GM18867 (cell line): ENCODE measurements around the gene CPNE7.

Experiments
- ATAC-seq: cut with Tn5 transposase; IDR thresholded peaks from one replicate; pipeline ENCODE4 v1.9.1; 2021; ENCODE audit warnings: mild to moderate bottlenecking, moderate library complexity; ENCODE audit not compliant: unreplicated experiment

The CPNE7 gene

DNA sequence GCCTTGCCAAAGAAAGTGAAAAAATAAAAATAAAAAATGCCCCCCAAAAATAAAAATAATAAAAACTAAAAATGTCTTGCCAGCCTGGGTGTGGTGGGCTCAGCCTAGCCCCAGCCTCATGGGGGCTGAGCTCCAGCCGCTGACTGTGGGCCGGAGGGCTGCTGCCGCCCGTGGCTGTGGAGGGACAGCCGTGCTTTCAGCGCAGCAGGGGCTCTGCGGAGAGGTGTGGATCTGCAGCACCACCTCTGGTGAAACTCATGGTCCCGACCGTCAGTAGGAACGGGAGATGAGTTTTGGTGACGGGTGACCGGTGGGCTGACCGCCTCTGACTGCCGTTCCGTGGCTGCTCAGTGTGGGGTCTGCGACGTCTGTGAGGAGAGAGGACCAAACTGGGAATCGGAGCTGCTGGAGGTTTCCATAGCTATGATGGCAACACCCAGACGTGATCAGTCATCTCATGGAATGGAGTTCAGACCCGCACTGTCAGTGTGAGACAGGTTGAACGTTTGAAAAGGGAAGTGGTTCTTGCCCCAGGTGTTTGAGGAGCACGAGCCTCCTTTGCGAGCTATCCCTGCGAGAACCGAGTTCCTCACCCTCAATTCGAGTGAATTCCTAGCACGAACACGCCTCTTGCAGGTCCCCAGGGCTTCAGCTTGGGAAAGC lies 27.1 kb upstream of the CPNE7 start:
- no peak for ATAC-seq

DNA sequence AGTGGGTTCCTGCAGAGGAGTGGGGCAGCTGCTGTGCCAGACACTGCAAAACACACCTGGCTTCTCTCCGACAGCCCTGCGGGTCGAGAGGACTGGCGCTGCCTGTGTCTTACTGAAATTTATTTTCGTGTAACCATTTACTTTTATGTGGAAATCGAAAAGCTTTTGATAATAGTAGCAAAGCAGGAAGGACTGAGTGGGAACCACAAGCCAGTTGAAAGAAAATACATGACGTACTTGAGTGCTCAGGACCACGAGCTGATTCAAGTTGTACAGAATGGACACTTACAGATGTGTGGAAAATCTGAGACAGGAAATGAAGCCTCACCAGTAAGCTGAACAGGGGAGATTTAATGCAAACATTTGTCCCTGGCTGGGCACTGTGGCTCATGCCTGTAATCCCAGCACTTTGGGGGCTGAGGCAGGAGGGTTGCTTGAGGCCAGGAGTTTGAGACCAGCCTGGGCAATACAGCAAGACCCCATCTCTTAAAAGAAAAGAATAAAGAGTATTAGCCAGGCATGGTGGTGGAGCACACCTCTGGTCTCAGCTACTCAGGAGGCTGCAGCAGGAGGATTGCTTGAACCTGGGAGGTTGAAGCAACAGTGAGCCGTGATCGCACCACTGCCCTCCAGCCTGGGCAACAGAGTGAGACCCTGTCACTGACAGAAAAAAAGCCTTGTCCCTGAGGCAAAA lies 26.4 kb upstream of the CPNE7 start:
- ATAC-seq, result no peak

DNA sequence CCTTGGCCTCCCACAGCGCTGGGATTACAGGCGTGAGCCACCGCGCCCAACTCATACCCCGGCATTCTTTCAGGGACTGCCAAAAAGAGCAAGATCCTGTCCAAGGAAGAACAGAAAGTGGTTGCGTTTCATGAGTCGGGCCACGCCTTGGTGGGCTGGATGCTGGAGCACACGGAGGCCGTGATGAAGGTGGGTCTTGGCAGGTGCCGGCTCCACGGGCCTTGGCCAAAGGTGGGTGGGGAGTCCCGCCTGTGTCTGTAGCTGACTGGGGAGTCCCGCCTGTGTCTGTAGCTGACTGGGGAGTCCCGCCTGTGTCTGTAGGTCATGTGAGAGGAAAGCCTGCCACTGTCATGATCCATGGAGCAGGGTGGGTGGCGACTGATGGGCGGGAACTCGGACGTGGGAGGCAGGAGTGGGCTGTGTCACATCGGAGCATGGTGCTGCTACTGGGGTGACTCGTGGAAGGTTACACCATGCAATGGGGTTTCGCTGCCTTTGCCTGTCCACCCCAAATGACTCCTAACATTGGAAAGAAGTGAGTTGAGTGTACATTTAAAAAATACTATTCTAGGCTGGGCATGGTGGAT lies 25.0 kb upstream of the CPNE7 start:
- ATAC-seq, result no peak

DNA sequence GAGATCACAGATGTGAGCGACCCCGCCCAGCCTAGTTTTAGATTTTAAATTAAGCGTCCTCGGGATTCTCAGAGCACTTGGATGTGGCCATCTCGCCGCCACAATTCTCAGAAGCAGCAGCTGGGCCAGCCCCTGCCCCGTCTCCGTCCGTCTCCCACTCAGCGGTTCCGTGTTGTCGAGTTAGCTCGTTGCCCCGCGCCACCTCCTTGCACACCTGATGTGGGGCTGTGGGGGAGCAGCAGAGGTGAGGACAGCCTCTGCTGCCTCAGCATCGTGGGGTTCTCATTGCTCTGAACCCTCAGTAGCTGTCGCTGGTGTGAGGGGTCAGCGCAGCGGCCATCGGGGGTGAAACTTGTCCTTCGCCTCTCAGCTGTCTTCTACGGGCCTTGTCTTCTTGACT lies 23.2 kb upstream of the CPNE7 start:
- ATAC-seq, result no peak

DNA sequence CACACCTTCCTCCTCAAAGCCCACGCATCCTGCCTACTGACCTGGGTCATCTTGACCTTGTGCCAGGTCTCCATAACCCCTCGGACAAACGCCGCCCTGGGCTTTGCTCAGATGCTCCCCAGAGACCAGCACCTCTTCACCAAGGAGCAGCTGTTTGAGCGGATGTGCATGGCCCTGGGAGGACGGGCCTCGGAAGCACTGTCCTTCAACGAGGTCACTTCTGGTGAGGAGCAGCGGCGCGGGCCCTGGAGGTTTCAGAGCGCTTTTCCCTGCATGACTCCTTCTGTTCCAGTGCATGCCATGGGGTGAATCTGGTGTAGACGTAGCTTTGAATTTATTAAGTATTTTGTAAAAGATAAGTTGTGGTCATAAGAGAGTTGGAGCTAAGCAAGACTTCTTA lies 22.6 kb upstream of the CPNE7 start:
- no peak for ATAC-seq

DNA sequence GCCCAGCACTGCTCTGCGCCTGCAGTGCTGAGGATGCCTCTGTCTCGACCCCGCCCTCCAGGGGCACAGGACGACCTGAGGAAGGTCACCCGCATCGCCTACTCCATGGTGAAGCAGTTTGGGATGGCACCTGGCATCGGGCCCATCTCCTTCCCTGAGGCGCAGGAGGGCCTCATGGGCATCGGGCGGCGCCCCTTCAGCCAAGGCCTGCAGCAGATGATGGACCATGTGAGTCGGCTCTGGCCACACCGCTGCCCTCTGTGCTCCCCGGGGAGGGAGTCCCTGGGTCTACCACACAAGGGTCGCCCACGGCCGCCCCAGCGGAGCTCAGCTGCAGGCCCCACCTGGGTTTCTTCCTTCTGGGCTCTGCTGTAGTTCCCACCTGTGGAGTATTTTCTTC lies 21.8 kb upstream of the CPNE7 start:
- ATAC-seq, result no peak

DNA sequence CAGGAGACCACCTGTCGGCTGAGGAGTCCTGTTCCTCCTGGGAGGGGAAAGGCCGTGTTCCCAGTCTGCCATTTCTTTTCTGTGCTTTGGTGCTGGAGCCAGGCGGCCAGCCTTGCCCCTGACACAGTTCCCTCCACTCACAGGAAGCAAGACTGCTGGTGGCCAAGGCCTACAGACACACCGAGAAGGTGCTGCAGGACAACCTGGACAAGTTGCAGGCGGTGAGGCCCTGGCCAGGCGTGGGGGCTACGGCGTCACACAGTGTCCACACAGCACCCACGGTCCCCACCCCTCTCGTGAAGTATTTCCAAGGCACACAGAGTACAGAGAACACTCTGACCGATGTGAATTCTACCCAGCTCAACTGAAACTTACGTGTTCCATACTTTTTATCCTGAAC lies 21.2 kb upstream of the CPNE7 start:
- no peak for ATAC-seq

DNA sequence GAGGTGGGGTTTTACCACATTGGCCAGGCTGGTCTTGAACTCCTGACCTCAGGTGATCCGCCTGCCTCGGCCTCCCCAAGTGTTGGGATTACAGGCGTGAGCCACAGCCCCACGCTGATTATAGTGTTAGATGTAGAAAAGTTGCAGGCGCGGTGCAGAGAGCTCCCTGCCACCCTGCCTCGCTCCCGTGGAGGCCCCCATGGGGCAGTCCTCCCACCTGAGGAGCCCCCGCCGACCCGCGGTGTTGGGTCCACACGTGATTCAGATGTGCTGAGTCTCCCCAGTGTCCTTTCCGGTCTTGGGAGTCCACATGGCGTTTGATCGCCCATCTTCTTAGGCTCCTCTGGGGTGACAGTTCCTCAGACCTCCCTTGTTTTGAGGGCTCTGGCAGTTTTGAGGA lies 20.3 kb upstream of the CPNE7 start:
- ATAC-seq, result no peak

DNA sequence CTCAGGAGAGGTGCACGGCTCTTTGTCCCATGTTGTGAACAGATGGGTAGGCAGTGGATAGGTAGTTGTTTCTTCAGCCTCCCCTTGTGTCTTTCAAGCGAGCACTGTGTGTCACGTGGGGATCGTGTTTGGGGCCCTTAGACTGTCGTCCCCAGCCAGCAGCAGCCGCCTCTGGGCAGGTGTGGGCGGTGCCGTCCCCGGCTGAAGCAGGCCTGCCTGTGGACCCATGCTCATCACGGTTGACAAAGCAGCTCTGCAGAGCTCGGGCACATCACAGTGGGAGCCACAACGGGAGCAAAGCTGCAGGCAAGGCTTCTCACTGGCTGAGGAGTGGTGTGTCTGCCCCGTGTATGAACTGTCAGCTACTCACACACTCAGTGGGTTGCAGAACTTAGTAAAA lies 19.8 kb upstream of the CPNE7 start:
- ATAC-seq, result no peak

DNA sequence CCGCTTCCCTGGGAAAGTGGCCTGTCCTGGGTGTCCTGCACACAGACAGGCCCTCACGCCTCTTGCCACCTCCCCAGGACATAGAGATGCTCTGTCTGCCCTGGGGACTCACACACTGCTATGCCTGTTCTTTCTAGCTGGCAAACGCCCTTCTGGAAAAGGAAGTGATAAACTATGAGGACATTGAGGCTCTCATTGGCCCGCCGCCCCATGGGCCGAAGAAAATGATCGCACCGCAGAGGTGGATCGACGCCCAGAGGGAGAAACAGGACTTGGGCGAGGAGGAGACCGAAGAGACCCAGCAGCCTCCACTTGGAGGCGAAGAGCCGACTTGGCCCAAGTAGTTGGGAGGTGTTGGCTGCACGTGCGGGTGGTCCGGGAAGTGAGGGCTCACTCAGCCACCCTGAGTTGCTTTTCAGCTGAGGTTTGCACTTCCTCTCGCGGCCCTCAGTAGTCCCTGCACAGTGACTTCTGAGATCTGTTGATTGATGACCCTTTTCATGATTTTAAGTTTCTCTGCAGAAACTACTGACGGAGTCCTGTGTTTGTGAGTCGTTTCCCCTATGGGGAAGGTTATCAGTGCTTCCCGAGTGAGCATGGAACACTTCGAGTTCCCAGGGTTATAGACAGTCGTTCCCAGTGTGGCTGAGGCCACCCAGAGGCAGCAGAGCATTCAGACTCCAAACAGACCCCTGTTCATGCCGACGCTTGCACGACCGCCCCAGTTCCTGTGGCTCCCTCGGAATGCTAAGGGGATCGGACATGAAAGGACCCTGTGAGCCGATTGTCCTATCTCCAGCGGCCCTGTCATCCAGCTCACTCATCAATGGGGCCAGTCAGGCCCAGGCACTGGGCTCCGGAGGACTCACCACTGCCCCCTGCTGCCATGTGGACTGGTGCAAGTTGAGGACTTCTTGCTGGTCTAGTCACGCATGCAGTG lies 18.5 kb upstream of the CPNE7 start:
- ATAC-seq, result no peak

DNA sequence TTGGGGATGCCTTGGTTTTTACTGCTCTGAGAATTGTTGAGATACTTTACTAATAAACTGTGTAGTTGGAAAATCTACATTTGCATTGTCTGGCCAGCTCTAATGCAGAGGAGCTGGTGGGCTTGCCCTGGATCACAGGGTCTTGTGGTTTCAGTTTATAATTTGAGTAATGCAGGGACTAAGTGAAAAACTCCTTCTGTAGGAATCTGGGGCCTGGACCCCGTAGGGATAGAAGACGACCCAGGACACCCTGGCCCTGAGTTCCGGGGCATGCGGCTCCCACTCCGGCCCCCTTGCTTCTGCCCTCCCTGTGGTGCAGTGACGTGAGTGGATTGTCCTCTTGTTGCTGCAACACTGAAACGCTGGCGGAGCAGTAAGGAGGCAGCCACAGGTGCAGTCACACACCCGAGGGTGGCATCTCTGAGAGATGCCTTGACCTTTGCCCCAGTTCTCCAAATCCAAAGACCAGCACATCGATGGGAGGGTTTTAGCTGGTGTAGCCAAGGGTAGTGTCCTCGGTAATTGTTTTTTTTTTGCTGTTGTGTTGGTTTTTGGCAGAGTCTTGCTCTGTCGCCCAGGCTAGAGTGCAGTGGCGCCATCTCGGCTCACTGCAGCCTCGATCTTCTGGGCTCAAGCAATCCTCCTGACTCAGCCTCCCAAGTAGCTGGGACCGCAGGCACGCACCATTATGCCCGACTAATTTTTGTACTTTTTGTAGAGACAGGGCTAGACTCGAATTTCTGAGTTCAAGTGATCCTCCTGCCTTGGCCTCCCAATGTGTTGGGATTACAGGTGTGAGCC lies 17.7 kb upstream of the CPNE7 start:
- ATAC-seq, result no peak

DNA sequence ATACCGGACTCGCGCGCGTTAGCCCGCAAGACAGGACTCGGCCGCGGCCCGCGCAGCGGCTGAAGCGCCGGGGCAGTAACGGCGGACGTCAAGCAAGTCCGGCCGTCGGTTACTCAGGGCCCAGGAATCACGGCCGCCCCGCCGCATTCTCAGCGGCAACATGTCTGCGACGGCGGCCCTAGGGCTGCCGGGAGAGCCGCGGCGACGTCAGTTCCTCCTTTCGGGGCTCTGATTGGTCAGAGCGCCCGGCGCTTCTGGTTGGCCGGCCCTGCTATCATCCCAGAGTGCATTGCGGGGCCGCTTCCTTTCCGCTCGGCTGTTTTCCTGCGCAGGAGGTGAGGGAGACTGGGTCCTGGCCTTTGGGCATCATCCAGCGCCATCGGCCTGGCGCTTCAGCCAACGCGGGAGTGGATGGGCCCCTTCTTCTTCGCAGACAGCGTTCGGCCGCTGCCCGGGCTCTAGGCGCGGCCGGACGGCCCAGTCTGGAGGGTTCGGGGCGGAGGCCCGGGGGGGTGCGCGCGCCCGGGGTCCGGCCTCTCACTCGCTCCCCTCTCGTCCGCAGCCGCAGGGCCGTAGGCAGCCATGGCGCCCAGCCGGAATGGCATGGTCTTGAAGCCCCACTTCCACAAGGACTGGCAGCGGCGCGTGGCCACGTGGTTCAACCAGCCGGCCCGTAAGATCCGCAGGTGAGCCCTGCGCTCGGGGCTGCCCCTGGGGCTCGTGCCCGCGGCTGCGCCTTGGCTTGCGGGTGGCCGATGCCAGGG lies 15.0 kb upstream of the CPNE7 start, which contains the start of gene RPL13:
RPL13 (plus strand) TSS at position 305 of the 764 bp plus-strand sequence; CDS start at position 583, 278 bp downstream.
- ATAC-seq, result peak; percentile 89

DNA sequence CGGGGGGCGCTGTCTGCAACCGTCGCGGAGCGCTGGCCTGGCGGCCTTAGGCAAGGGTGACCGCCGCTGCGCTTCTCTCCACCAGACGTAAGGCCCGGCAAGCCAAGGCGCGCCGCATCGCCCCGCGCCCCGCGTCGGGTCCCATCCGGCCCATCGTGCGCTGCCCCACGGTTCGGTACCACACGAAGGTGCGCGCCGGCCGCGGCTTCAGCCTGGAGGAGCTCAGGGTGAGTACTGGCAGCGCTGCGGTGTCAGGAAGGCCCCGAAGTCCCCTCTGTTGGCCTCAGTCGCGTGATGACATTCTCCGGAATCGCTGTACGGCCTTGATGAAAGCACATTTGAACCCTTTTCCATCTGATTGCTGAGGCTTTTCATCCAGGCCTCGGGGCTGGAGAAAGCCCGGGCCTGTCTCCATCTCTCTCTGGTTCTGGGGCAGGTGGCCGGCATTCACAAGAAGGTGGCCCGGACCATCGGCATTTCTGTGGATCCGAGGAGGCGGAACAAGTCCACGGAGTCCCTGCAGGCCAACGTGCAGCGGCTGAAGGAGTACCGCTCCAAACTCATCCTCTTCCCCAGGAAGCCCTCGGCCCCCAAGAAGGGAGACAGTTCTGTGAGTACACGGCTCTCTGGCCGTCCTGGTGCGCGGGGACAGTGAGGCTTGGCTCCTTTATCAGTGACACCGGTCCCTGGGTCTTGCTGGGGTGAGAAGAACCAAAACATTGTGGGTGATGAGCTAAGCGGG lies 14.2 kb upstream of the CPNE7 start:
- ATAC-seq, result no peak

DNA sequence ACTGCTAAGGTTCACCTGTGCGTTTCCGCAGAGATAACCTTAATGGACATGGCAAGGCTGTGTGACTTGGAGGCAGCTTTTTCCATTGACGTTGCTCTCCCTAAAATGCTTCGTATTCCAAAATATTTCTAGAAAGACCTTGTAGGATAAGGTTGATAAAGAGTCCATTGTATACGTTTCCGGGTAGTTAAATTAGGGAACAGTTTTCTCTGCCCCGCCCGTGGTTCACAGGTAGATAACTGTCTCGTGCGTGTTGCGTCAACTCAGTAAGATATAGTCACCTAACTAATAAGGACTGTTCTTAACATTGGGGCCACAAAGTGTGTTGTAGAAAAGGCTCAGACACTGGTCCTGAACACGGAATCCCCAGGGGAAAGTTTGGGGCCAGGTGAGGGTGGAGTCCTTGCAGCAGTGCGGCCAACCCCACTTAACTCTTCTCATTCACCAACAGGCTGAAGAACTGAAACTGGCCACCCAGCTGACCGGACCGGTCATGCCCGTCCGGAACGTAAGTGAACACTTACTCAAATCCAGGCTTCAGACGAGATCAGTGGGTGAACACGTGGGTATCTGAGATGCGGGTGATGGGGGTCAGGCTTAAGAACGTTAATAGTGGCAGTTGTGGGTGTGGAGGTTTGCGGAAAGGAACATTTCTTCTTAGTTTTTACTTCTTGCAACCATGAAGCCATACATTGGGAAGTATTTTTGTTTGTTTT lies 13.5 kb upstream of the CPNE7 start:
- ATAC-seq, result no peak

DNA sequence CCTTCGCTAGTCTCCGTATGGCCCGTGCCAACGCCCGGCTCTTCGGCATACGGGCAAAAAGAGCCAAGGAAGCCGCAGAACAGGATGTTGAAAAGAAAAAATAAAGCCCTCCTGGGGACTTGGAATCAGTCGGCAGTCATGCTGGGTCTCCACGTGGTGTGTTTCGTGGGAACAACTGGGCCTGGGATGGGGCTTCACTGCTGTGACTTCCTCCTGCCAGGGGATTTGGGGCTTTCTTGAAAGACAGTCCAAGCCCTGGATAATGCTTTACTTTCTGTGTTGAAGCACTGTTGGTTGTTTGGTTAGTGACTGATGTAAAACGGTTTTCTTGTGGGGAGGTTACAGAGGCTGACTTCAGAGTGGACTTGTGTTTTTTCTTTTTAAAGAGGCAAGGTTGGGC lies 12.6 kb upstream of the CPNE7 start:
- ATAC-seq, result no peak

DNA sequence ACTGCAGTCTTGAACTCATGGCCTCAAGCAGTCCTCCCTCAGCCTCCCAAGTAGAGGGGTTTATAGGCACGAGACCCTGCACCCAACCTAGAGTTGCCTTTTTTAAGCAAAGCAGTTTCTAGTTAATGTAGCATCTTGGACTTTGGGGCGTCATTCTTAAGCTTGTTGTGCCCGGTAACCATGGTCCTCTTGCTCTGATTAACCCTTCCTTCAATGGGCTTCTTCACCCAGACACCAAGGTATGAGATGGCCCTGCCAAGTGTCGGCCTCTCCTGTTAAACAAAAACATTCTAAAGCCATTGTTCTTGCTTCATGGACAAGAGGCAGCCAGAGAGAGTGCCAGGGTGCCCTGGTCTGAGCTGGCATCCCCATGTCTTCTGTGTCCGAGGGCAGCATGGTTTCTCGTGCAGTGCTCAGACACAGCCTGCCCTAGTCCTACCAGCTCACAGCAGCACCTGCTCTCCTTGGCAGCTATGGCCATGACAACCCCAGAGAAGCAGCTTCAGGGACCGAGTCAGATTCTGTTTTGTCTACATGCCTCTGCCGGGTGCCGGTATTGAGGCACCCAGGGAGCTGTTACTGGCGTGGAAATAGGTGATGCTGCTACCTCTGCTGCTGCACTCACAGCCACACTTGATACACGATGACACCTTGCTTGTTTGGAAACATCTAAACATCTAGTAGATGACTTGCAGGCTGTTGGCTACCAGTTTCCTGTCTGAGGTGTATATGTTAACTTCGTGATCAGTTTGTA lies 11.7 kb upstream of the CPNE7 start:
- no peak for ATAC-seq

DNA sequence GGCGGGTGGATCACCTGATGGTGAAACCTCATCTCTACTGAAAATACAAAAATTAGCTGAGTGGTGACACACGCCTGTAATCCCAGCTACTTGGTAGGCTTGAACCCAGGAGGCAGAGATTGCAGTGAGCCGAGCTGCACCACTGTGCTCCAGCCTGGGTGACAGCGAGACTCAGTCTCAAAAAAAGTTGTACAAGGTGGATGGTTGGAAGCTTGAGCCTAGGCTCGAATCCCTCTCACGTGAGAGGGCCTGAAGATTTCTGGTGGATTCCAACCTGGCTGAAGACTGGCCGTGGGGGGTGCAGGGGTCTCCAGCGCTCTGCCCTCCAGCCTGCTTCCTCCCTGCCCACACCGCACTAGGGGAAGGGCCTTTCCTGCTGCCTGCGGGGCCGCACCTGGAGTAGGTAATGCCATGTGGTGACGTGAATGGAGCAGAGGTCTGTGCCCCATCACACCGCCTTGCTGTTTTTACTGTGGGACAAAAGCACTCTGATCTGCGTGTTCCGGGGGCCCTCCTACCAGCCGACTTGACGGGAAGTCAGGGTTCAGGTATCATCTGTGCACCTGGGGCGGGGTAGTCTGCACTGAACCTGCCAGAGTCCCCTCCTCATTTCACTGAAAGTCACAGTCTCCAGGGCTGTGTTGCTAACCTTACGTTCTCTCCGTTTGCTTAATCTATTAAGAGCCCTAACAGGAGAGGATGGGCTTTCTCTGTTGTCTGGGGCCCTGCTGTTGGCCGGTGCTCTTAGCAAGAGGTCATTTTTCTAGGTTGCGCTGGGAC lies 10.9 kb upstream of the CPNE7 start:
- ATAC-seq, result no peak
